GM12878 (cell line): Measurements from ENCODE around the gene ATP5PB. TPM values are rescaled to one million over a fixed set of nuclear protein-coding genes. Genes with fewer than 3 reads are reported as not detected.

Source experiments
- BMI1 ChIP-seq: fragments of 450-650 bp; IDR thresholded peaks from 2 replicates; pipeline ENCODE4 v1.6.1; 2016; ENCODE audit warnings: mild to moderate bottlenecking, moderate library complexity, borderline replicate concordance
- BRCA1 ChIP-seq: IDR thresholded peaks from 2 replicates; pipeline ENCODE4 v1.6.1; 2011; ENCODE audit warnings: low read depth, low read length, improper control_type of control experiment
- CBX3 ChIP-seq: fragments of 200-600 bp; sonication (generic); IDR thresholded peaks from 2 replicates; pipeline ENCODE4 v1.6.1; 2016; ENCODE audit warnings: low read depth, borderline replicate concordance
- CEBPZ ChIP-seq: fragments of 150-350 bp; IDR thresholded peaks from 2 replicates; pipeline ENCODE4 v1.6.1; 2016; ENCODE audit warnings: low read depth, low read length
- CHD1 ChIP-seq: IDR thresholded peaks from 2 replicates; pipeline ENCODE4 v1.6.1; 2012; ENCODE audit warnings: low read depth, low read length, improper control_type of control experiment
- CHD4 ChIP-seq: fragments of 200-600 bp; sonication (generic); IDR thresholded peaks from 2 replicates; pipeline ENCODE4 v1.6.1; 2016; ENCODE audit warnings: mild to moderate bottlenecking
- E2F4 ChIP-seq: IDR thresholded peaks from 2 replicates; pipeline ENCODE4 v1.6.1; 2012; ENCODE audit warnings: low read depth, low read length, improper control_type of control experiment
- EZH2 ChIP-seq: IDR thresholded peaks from 2 replicates; pipeline ENCODE4 v1.6.1; 2012; ENCODE audit warnings: low read depth, mild to moderate bottlenecking, control low read depth, inconsistent platforms, low read length, borderline replicate concordance; ENCODE audit not compliant: control insufficient read depth
- FOXK2 ChIP-seq: fragments of 450-650 bp; IDR thresholded peaks from 2 replicates; pipeline ENCODE4 v1.6.1; 2017; ENCODE audit warnings: mild to moderate bottlenecking, moderate library complexity
- IKZF2 ChIP-seq, 2 experiments: fragments of 450-650 bp; IDR thresholded peaks; 2 replicates each; pipeline ENCODE4 v1.6.1; 2017; ENCODE audit warnings: mild to moderate bottlenecking in 2 of 2, moderate library complexity in 2 of 2
- IRF4 ChIP-seq: IDR thresholded peaks from 2 replicates; pipeline ENCODE4 v1.6.1; 2011; ENCODE audit warnings: low read depth, low read length
- JUNB ChIP-seq: IDR thresholded peaks from 2 replicates; pipeline ENCODE4 v1.6.1; 2016; ENCODE audit warnings: antibody characterized with exemption, mild to moderate bottlenecking
- NFXL1 ChIP-seq: fragments of 450-650 bp; IDR thresholded peaks from 2 replicates; pipeline ENCODE4 v1.6.1; 2017; ENCODE audit warnings: antibody characterized with exemption, mild to moderate bottlenecking, borderline replicate concordance
- NFYB ChIP-seq: IDR thresholded peaks from 2 replicates; pipeline ENCODE4 v1.6.1; 2011; ENCODE audit warnings: low read depth, mild to moderate bottlenecking, low read length, improper control_type of control experiment, moderate library complexity; ENCODE audit not compliant: insufficient read depth
- NR2C2 ChIP-seq: IDR thresholded peaks from 2 replicates; pipeline ENCODE4 v1.6.1; 2011; ENCODE audit warnings: borderline replicate concordance, low read depth; ENCODE audit not compliant: control insufficient read depth, insufficient read length
- PBX3 ChIP-seq: IDR thresholded peaks from 2 replicates; pipeline ENCODE4 v1.6.1; 2011; ENCODE audit warnings: mild to moderate bottlenecking, low read depth, low read length, moderate library complexity; ENCODE audit not compliant: insufficient replicate concordance
- POLR2A ChIP-seq: IDR thresholded peaks from 2 replicates; pipeline ENCODE4 v1.6.1; 2011; ENCODE audit warnings: low read depth, mild to moderate bottlenecking, low read length
- RCOR1 ChIP-seq: conservative IDR thresholded peaks from 2 replicates; pipeline ENCODE4 v1.6.1; 2012; ENCODE audit warnings: low read depth, low read length, improper control_type of control experiment
- RELA ChIP-seq: fragments of 450-650 bp; IDR thresholded peaks from 2 replicates; pipeline ENCODE4 v1.8.0; 2014; ENCODE audit warnings: borderline replicate concordance; ENCODE audit not compliant: partially characterized antibody
- SIN3A ChIP-seq: IDR thresholded peaks from 2 replicates; pipeline ENCODE4 v1.6.1; 2012; ENCODE audit warnings: low read depth, low read length, improper control_type of control experiment
- SMAD1 ChIP-seq: fragments of 450-650 bp; IDR thresholded peaks from 2 replicates; pipeline ENCODE4 v1.6.1; 2018; ENCODE audit warnings: mild to moderate bottlenecking, low read depth; ENCODE audit not compliant: partially characterized antibody
- SMC3 ChIP-seq: IDR thresholded peaks from 2 replicates; pipeline ENCODE4 v1.6.1; 2011; ENCODE audit warnings: low read length, improper control_type of control experiment, borderline replicate concordance
- SREBF1 ChIP-seq: IDR thresholded peaks from 2 replicates; pipeline ENCODE4 v1.6.1; 2012; ENCODE audit warnings: mild to moderate bottlenecking, low read length
- TAF1 ChIP-seq: IDR thresholded peaks from 2 replicates; pipeline ENCODE4 v1.6.1; 2011; ENCODE audit warnings: mild to moderate bottlenecking, low read depth, low read length, borderline replicate concordance
- YY1 ChIP-seq: IDR thresholded peaks from 2 replicates; pipeline ENCODE4 v1.6.1; 2011; ENCODE audit warnings: low read depth, mild to moderate bottlenecking, low read length
- polyA plus RNA-seq, 11 experiments: library from polyadenylated mRNA; depleted of rRNA in 4 of 11; unstranded in 6 of 11; stranded (reverse) in 5 of 11; fragments of >200 nt; fragmentation: Nextera tagmentation in 4 of 11; fragmentation: Illumina TruSeq in 1 of 11; extraction: Ambion mirVana in 4 of 11; extraction: Trizol in 1 of 11; gene quantifications; 1 replicate in 1 of 11; 2 replicates in 10 of 11; pipeline versions ENCODE4 v1.2.1 to v1.2.3, GENCODE V29; 2011 to 2016; ENCODE audit warnings: inconsistent platforms in 2 of 11, missing spikeins in 2 of 11, low read depth in 1 of 11
- total RNA-seq, 4 experiments: library from RNA; depleted of rRNA in 3 of 4; stranded (reverse); fragments of >200 nt in 3 of 4; fragmentation: Illumina TruSeq in 1 of 4; extraction: Trizol in 1 of 4; gene quantifications; 2 replicates each; pipeline versions ENCODE4 v1.2.1 to v1.2.3, GENCODE V29; 2013 to 2021
- TF ChIP-seq, protein P1 (sequence below): IDR thresholded peaks from 2 replicates; pipeline ENCODE4 v1.6.1; 2011; ENCODE audit warnings: borderline replicate concordance, low read depth, mild to moderate bottlenecking, moderate library complexity, mixed read lengths, low read length; ENCODE audit not compliant: insufficient read depth; ENCODE audit errors: extremely low read length

ATP5PB gene
- total and polyA plus RNA-seq, 10 of the 15 experiments (the other 5 are each of a cell fraction or from before 2014, with no cell fraction given): 380 to 1,760 (median 677) TPM

DNA sequence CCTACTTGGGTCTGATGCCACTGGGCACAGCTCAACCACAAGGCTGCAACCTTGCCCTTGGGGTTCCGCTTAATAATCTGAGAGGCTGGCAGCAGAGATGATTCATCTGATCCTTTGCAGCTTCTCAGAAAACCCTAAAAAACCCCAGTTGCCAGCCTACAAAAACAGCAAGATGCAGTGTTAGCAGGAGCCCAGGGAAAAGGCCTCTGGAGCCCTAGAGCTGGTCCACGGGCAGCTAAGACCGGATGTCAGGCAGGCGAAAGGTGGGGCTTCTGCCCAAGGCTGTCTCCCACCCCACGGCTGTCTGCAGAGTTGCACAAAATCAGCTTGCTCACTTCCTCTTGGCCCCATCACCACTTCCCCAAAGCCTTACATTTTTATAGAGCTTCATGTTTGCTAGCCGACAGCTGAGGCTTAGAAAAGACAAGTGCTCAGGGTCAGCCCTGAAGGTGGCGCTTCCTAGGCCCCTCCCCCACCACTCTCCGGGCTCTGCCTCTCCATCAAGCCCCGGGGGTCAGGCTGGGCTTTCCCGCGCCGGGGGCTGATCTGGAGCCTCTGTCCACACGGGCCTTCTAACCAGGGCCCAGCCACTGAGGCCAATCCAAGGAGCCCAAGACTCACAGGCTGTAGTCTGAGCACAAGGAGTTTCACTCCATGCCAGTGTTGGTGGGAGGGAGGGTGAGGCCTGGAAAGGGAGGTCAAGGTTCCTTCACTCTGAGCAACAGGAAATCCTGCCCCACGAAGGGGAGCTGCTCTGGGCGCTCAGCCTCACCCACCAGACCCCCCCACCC is 58.3 kb downstream of the ATP5PB start (continued):
- TF ChIP-seq YY1 (peak; percentile 9; the same call in 1 of the 2 replicates), FOXK2 (no peak), NR2C2 (no peak), RCOR1 (no peak), SREBF1 (no peak), POLR2A (peak; percentile 62), CHD1 (0 out of 2 replicates have a peak, but pooled peaks have one; percentile 9), SMAD1 (no peak), CHD4 (no peak), TAF1 (peak; percentile 77; the same call in 1 of the 2 replicates), BRCA1 (no peak), NFYB (no peak), SMC3 (no peak), PBX3 (no peak), NFXL1 (no peak), RELA (no peak), CEBPZ (no peak), CBX3 (no peak), E2F4 (no peak), IKZF2 (IDR thresholded peaks at IDR 0.05) (peak in 1 of 2 experiments; percentile 7; a peak in 1 of 4 replicates), BMI1 (no peak), IRF4 (peak; percentile 73), JUNB (no peak), EZH2 (no peak), SIN3A (no peak)
- TF ChIP-seq, protein P1, sequence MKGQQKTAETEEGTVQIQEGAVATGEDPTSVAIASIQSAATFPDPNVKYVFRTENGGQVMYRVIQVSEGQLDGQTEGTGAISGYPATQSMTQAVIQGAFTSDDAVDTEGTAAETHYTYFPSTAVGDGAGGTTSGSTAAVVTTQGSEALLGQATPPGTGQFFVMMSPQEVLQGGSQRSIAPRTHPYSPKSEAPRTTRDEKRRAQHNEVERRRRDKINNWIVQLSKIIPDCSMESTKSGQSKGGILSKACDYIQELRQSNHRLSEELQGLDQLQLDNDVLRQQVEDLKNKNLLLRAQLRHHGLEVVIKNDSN: no peak
